ENCODE results near the gene RNF208. TPM values are rescaled to one million over a fixed set of nuclear protein-coding genes. Genes with fewer than 3 reads are reported as not detected.

RNF208 gene
- polyA plus RNA-seq, 1 of the 3 experiments (the other 2 are of a cell fraction), result 2.7 TPM

DNA sequence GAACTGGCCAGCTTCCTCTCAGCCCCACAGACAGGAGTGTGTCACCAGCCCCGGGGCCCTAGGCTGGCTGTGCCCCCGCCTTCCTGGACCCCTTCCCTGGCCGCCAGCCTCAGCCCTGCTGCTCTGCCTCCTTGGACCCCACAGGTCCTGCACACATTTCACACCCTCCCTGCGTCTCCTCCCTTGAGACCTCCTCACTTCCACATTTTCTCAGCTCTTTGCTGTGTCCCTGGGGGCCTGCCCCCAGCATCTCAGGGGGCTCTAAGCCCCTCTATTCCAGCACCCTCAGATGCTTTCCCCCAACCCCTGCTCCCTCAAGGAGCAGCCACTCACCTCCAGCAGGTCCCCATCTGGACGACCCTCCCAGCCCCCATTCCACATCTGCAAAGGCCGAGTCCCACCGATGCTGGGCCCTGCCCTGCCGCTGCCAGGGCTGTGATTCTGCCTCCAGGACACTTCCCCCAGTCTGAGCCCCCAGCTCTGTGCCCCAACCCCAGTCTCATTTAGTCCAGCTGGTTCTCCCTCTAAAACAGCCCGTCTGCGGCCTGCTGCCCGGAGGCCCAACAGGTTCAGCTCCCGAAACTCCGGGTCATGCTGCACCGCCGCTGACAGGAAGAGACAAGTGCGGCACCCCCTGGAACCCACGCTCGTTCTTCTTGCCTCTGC is 12.9 kb upstream of the RNF208 start:
- Histone ChIP-seq H3K79me2 (ENCODE audit: insufficient read depth) (peaks cover 27% of the 10 kb centered on the region), H3K36me3 (replicated peaks in 1 of 2; ENCODE audit: control insufficient read depth in 1 of 2, insufficient read depth in 2 of 2, low read length in 1 of 2) (no peaks in the 10 kb centered on the region), H3K4me2 (no peak overlapping the region), H3K27me3 (ENCODE audit: insufficient read depth) (no peaks in the 10 kb centered on the region), H4K20me1 (ENCODE audit: insufficient read depth) (no peaks in the 10 kb centered on the region), H3F3A (replicated peaks; ENCODE audit: insufficient read depth) (peaks cover 8% of the 10 kb centered on the region), H2AFZ (ENCODE audit: low read depth) (no peak overlapping the region), H3K4me3 (ENCODE audit: low read depth in 2 of 2, low read length in 1 of 2) (no peak overlapping the region), H3K27ac (ENCODE audit: low read depth in 2 of 2, low read length in 1 of 2) (no peak overlapping the region), H3K9me2 (no peaks in the 10 kb centered on the region), H3K9me3 (no peaks in the 10 kb centered on the region), H3K9ac (no peak overlapping the region), H3K4me1 (ENCODE audit: control insufficient read depth in 1 of 2, insufficient read depth in 2 of 2, low read depth in 1 of 2, low read length in 1 of 2) (peaks cover 9 to 22% of the 10 kb centered on the region in 2 experiments; a peak in 2 of 4 replicates)
- WGBS (ENCODE audit: low lambda C conversion rate), result 87% methylated on average over 16 of the region's 18 CpGs
- POLR2A ChIA-PET, result no interaction called here
- DNase-seq, result no peak
- CTCF ChIA-PET, result interaction anchor here (1.1 to 4.5 kb wide), 6 partner anchors 10 to 179 kb away, joined by 3 to 95 read pairs (median 4); partner anchors contain the start of genes CYSRT1, DPP7, RNF208 and RNF224
- TF ChIP-seq EZH2phosphoT487 (IDR thresholded peaks at IDR 0.05; ENCODE audit: borderline replicate concordance, low read depth) (no peak), REST (IDR thresholded peaks at IDR 0.05; ENCODE audit: low read depth, low read length) (no peak), RAD21 (IDR thresholded peaks at IDR 0.05; ENCODE audit: low read length) (no peak), TEAD4 (IDR thresholded peaks at IDR 0.05; ENCODE audit: borderline replicate concordance, insufficient read depth) (no peak), POLR2AphosphoS5 (IDR thresholded peaks at IDR 0.05; ENCODE audit: low read depth, low read length) (no peak), MXI1 (IDR thresholded peaks at IDR 0.05; ENCODE audit: low read depth, low read length) (no peak), EP300 (IDR thresholded peaks at IDR 0.05; ENCODE audit: borderline replicate concordance in 1 of 2, low read depth in 1 of 2, low read length in 1 of 2) (no peak), NFIC (IDR thresholded peaks at IDR 0.05; ENCODE audit: borderline replicate concordance) (no peak), FOXJ3 (CRISPR knock-in tag; IDR thresholded peaks at IDR 0.05) (no peak), NRF1 (IDR thresholded peaks at IDR 0.05; ENCODE audit: low read depth, low read length) (no peak), MEF2A (IDR thresholded peaks at IDR 0.05; ENCODE audit: borderline replicate concordance, low read depth) (no peak), YY1 (IDR thresholded peaks at IDR 0.05; ENCODE audit: low read depth) (no peak), TCF12 (IDR thresholded peaks at IDR 0.05) (no peak)
- TF ChIP-seq, protein P1, sequence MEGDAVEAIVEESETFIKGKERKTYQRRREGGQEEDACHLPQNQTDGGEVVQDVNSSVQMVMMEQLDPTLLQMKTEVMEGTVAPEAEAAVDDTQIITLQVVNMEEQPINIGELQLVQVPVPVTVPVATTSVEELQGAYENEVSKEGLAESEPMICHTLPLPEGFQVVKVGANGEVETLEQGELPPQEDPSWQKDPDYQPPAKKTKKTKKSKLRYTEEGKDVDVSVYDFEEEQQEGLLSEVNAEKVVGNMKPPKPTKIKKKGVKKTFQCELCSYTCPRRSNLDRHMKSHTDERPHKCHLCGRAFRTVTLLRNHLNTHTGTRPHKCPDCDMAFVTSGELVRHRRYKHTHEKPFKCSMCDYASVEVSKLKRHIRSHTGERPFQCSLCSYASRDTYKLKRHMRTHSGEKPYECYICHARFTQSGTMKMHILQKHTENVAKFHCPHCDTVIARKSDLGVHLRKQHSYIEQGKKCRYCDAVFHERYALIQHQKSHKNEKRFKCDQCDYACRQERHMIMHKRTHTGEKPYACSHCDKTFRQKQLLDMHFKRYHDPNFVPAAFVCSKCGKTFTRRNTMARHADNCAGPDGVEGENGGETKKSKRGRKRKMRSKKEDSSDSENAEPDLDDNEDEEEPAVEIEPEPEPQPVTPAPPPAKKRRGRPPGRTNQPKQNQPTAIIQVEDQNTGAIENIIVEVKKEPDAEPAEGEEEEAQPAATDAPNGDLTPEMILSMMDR (IDR thresholded peaks at IDR 0.05), result no peak

Measured in SK-N-SH (cell line).